Spleen (tissue), 11 donors: ENCODE measurements around the gene CNKSR3. TPM values are rescaled to one million over a fixed set of nuclear protein-coding genes. Genes with fewer than 3 reads are reported as not detected.

Source experiments
- DNase-seq: peaks from one replicate; pipeline ENCODE4 v3.0.0-alpha.2; 2020
- H3K27ac ChIP-seq, 8 donors: fragments of 200-600 bp; sonication (generic) in 7 of 8; 1 replicate in 4 of 8; 2 replicates in 4 of 8; pipeline versions ENCODE4 v1.5.0 to v1.8.0; 2016 to 2021; ENCODE audit warnings: inconsistent platforms in 4 of 8, mild to moderate bottlenecking in 4 of 8, moderate library complexity in 1 of 8
- H3K27me3 ChIP-seq, 7 donors: fragments of 200-600 bp; sonication (generic) in 6 of 7; replicated peaks in 1 of 7; 1 replicate in 4 of 7; 2 replicates in 3 of 7; pipeline versions ENCODE4 v1.5.0 to v1.8.0; 2016 to 2021; ENCODE audit warnings: inconsistent platforms in 3 of 7, mild to moderate bottlenecking in 1 of 7
- H3K36me3 ChIP-seq, 6 donors: fragments of 200-600 bp; sonication (generic) in 5 of 6; 1 replicate in 4 of 6; 2 replicates in 2 of 6; pipeline versions ENCODE4 v1.5.0 to v1.8.0; 2016 to 2021; ENCODE audit warnings: inconsistent platforms in 2 of 6
- H3K4me1 ChIP-seq, 6 donors: fragments of 200-600 bp; sonication (generic) in 5 of 6; 1 replicate in 3 of 6; 2 replicates in 3 of 6; pipeline versions ENCODE4 v1.5.0 to v1.8.0; 2016 to 2021; ENCODE audit warnings: inconsistent platforms in 3 of 6
- H3K4me3 ChIP-seq, 8 donors: fragments of 200-600 bp; sonication (generic) in 7 of 8; 1 replicate in 4 of 8; 2 replicates in 4 of 8; pipeline versions ENCODE4 v1.5.0 to v1.8.0; 2016 to 2021; ENCODE audit warnings: inconsistent platforms in 4 of 8, mild to moderate bottlenecking in 4 of 8, moderate library complexity in 2 of 8
- H3K9me3 ChIP-seq, 8 donors: fragments of 200-600 bp; sonication (generic) in 7 of 8; 1 replicate in 4 of 8; 2 replicates in 4 of 8; pipeline versions ENCODE4 v1.5.0 to v1.8.0; 2016 to 2021; ENCODE audit warnings: inconsistent platforms in 4 of 8
- CTCF ChIP-seq, 11 experiments: fragments of 200-600 bp in 7 of 11; fragments of 450-650 bp in 4 of 11; sonication (generic) in 4 of 11; IDR thresholded peaks in 8 of 11; conservative IDR thresholded peaks in 3 of 11; 1 replicate in 7 of 11; 2 replicates in 4 of 11; pipeline versions ENCODE4 v1.4.0 to v1.8.0; 2016 to 2021; ENCODE audit warnings: antibody characterized with exemption in 11 of 11, inconsistent platforms in 4 of 11, mild to moderate bottlenecking in 1 of 11
- POLR2A ChIP-seq, 3 donors: fragments of 450-650 bp; IDR thresholded peaks; one replicate each; pipeline ENCODE4 v1.5.1; 2017; ENCODE audit warnings: antibody characterized with exemption in 3 of 3, mild to moderate bottlenecking in 1 of 3
- POLR2AphosphoS5 ChIP-seq, 3 donors: sonication (generic); formaldehyde crosslinking; IDR thresholded peaks; one replicate each; pipeline ENCODE4 v1.5.1; 2017; ENCODE audit warnings: antibody characterized with exemption in 3 of 3
- WGBS, 5 donors: extraction: QIAGEN DNeasy Blood & Tissue Kit in 3 of 5; methylation state at CpG; one replicate each; pipeline versions ENCODE4 v1.1.5 to v1.1.7; 2013 to 2018; 5-methylcytosine and 5-hydroxymethylcytosine counted together
- intact Hi-C: fragments of 100-400 bp; cut with DNase I; formaldehyde crosslinking; loops from one replicate; pipeline ENCODE4 v1.15.0; 2023; ENCODE audit warnings: low total_unique reads
- polyA plus RNA-seq, 3 donors: library from polyadenylated mRNA; stranded (reverse); fragments of 200-250 nt; gene quantifications; one replicate each; pipeline ENCODE4 v1.2.1, GENCODE V29; 2013
- total RNA-seq, 7 donors: library from RNA; depleted of rRNA in 3 of 7; stranded (reverse); fragments of >200 nt in 3 of 7; fragmentation: NEBNext Ultra II Directional in 4 of 7; extraction: Animal tissue kit (Norgen Biotek cat#: 25700) in 4 of 7; gene quantifications; one replicate each; pipeline versions ENCODE4 v1.1.0 to v1.2.1, GENCODE V29; 2016 to 2021
- donor health status: healthy with polysubstance abuse.
- donor health status: DM: no; HTN: no; CAD: no; lungs with moderate emphysema.
- donor health status: DM: no; HTN: no; CAD: no.
- donor health status: Bipolar disorder and iron deficiency.
- donor health status: healthy.
- donor health status: DM: no; HTN: no; CAD: no.
- donor health status: DM: yes; HTN: yes; CAD: no.

CNKSR3 gene
- total and polyA plus RNA-seq, 10 donors, result 1.7 to 45.0 (median 18.0) TPM

GRCh38 chr6:154450498-154450897 lies 60.0 kb downstream of the CNKSR3 start:
- H3K27ac ChIP-seq, result no peak overlapping the region
- H3K36me3 ChIP-seq, result no peaks in the 10 kb centered on the region
- intact Hi-C loops, result no loop called here
- 83 to 95% (median 89%) methylated on average over 3 of the region's 3 CpGs for WGBS, 5 donors
- no peaks in the 10 kb centered on the region for H3K9me3 ChIP-seq
- H3K4me3 ChIP-seq, result no peak overlapping the region
- TF ChIP-seq POLR2AphosphoS5 (IDR thresholded peaks at IDR 0.05) (no peak), POLR2A (IDR thresholded peaks at IDR 0.05) (no peak), CTCF (IDR thresholded peaks at IDR 0.05 in 8 of 11, conservative IDR thresholded peaks at IDR 0.05 in 3 of 11) (no peak)
- no peak for DNase-seq
- H3K27me3 ChIP-seq, result no peaks in the 10 kb centered on the region
- peaks cover 0 to 29% (median 15%) of the 10 kb centered on the region in 6 donors for H3K4me1 ChIP-seq

- peak in 3 of 11 experiments; percentile 5 to 26 (median 6) for TF ChIP-seq CTCF (IDR thresholded peaks at IDR 0.05 in 8 of 11, conservative IDR thresholded peaks at IDR 0.05 in 3 of 11)
- no peak for TF ChIP-seq POLR2A (IDR thresholded peaks at IDR 0.05)
- WGBS, 5 donors, result 54 to 76% (median 70%) methylated on average over 11 of the region's 11 CpGs
- H3K27me3 ChIP-seq, result no peaks in the 10 kb centered on the region
- no peaks in the 10 kb centered on the region for H3K36me3 ChIP-seq
- no peak overlapping the region for H3K4me3 ChIP-seq
- H3K9me3 ChIP-seq, result no peaks in the 10 kb centered on the region
- intact Hi-C loops, result no loop called here
- DNase-seq, result no peak
- peak overlapping the region in 3 of 8 donors; percentile 14 to 37 (median 27) for H3K27ac ChIP-seq
- peaks cover 0 to 31% (median 15%) of the 10 kb centered on the region in 6 donors for H3K4me1 ChIP-seq
Observed at GRCh38 chr6:154448448-154449096, 61.9 kb downstream of the CNKSR3 start.

- Histone ChIP-seq H3K27me3 (no peaks in the 10 kb centered on the region), H3K4me1 (peaks cover 0 to 31% (median 15%) of the 10 kb centered on the region in 6 donors), H3K36me3 (no peaks in the 10 kb centered on the region), H3K4me3 (no peak overlapping the region), H3K9me3 (no peaks in the 10 kb centered on the region), H3K27ac (peak overlapping the region in 1 of 8 donors; percentile 14)
- DNase-seq, result no peak
- WGBS, 5 donors, result 41 to 49% (median 44%) methylated on average over 2 of the region's 2 CpGs
- TF ChIP-seq POLR2A (IDR thresholded peaks at IDR 0.05) (no peak), POLR2AphosphoS5 (IDR thresholded peaks at IDR 0.05) (no peak), CTCF (IDR thresholded peaks at IDR 0.05 in 8 of 11, conservative IDR thresholded peaks at IDR 0.05 in 3 of 11) (no peak)
- intact Hi-C loops, result no loop called here
Observed at GRCh38 chr6:154447954-154448353, 62.5 kb downstream of the CNKSR3 start.

GRCh38 chr6:154446984-154447383 lies 63.5 kb downstream of the CNKSR3 start:
- Histone ChIP-seq H3K9me3 (no peaks in the 10 kb centered on the region), H3K4me1 (peaks cover 0 to 31% (median 15%) of the 10 kb centered on the region in 6 donors), H3K4me3 (no peak overlapping the region), H3K27ac (no peak overlapping the region), H3K27me3 (no peaks in the 10 kb centered on the region), H3K36me3 (peaks cover 0 to under 1% (median 0%) of the 10 kb centered on the region in 6 donors)
- WGBS, 5 donors, result 86 to 98% (median 92%) methylated on average over 8 of the region's 8 CpGs
- intact Hi-C loops, result no loop called here
- DNase-seq, result no peak
- TF ChIP-seq POLR2AphosphoS5 (IDR thresholded peaks at IDR 0.05) (no peak), CTCF (IDR thresholded peaks at IDR 0.05 in 8 of 11, conservative IDR thresholded peaks at IDR 0.05 in 3 of 11) (no peak), POLR2A (IDR thresholded peaks at IDR 0.05) (no peak)
